AG09319 (cell line): Measurements from ENCODE around the gene PRELID2.
A peak's percentile ranks its signal among the peaks of the same experiment; 100 is the strongest.

Experiments used
- DNase-seq: peaks from one replicate; pipeline ENCODE4 v3.0.0-alpha.2; 2010; ENCODE audit warnings: low read depth; ENCODE audit errors: extremely low read depth
- TF ChIP-seq, protein P1 (sequence below): IDR thresholded peaks from 2 replicates; pipeline ENCODE4 v1.5.1; 2011; ENCODE audit warnings: low read depth, mild to moderate bottlenecking, inconsistent platforms, low read length, moderate library complexity

PRELID2 gene

DNA sequence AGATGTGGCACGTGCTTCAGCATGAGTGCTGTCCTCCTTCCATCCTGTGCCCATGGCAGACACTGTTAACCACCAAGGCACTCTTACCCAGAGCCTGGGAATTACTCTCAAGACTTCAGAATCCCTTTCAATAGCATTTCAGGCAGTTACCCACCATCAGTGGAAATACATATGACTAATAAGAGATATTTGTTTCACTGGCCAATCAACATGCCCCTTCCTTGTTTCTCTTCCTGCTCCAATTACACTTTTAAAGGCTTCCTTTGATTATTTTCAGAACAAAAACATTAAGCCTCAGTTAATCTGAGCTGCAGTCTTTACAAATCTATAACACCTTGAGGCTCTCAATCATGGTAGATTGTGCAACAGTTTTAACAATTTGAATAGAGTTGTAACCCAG is 70.8 kb downstream of the PRELID2 start:
- DNase-seq: no peak
- TF ChIP-seq, protein P1, sequence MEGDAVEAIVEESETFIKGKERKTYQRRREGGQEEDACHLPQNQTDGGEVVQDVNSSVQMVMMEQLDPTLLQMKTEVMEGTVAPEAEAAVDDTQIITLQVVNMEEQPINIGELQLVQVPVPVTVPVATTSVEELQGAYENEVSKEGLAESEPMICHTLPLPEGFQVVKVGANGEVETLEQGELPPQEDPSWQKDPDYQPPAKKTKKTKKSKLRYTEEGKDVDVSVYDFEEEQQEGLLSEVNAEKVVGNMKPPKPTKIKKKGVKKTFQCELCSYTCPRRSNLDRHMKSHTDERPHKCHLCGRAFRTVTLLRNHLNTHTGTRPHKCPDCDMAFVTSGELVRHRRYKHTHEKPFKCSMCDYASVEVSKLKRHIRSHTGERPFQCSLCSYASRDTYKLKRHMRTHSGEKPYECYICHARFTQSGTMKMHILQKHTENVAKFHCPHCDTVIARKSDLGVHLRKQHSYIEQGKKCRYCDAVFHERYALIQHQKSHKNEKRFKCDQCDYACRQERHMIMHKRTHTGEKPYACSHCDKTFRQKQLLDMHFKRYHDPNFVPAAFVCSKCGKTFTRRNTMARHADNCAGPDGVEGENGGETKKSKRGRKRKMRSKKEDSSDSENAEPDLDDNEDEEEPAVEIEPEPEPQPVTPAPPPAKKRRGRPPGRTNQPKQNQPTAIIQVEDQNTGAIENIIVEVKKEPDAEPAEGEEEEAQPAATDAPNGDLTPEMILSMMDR: no peak

DNA sequence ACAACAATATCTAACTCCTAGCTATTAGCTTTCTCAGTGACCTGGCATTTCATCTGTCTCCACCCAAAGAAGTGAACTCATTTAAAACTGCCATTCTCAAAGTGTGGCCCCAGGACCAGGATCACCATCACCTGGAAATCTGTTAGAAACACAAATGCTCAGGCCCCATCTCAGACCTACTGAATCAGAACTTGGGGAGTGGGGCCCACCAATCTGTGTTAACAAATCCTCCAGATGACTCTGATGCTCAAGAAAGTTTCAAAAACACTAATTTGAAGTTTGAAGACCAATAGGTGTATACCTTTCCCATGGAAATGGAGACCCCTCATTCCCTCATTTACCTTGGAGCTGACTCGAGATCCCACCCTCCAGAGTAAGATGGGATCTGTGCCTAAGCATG is 72.3 kb downstream of the PRELID2 start:
- DNase-seq: no peak
- TF ChIP-seq, protein P1: no peak

DNA sequence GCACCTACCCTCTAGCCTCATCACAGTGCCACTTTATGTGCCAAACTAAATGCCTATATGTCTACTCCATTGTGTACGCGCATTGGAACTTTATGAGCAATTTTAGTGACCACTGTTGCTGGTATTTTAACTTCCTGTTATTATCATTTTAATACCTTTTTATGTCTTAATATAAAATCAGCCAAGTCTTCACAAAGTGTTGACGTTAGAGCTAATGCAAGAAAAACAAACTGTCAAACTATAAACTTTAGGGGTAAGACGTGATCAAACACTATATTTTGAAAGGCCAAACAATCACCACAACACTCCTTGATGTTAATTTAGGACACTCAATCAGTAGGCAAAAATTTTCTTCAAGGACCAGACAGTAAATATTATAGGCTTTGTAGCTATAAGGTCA is 73.9 kb downstream of the PRELID2 start:
- DNase-seq: no peak
- TF ChIP-seq, protein P1: no peak

DNA sequence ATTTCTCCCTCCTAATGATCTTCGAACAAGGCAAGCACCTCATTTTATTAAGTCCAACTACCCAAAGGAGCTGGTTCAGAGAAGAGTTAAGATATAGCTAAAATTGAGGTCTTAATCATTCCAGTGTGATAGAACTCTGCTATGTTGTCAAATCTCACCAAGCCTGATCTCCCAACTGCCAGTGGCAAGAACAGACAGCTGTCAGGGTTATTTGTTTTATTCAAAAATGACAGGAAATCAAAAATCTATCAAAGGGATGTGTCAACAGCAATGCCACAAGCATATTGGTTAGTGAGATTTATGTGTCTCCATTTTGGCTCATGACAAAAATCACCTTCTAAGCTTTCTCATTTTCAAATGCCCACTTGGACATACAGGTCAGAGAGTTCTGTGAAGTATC is 74.5 kb downstream of the PRELID2 start:
- TF ChIP-seq, protein P1: no peak
- DNase-seq: no peak

DNA sequence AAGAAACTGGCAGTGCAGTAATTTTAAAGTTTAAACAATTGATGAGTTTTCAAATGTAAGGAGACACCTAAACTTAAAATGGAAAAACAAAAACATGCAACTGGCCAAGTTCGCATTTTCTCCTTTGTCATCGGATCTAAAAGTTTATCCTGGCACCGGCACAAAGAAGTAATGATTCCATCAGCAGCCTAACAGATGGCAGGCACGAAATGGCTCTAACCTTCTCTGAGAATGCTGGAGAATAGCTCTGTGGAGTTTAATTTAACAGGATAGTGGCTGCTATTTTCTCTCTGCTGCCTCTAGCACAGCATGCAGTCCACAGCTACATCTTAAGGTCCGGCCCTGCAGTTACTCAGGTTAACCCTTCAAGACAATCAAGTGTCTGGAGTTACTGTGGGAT is 82.2 kb downstream of the PRELID2 start:
- TF ChIP-seq, protein P1: no peak

DNA sequence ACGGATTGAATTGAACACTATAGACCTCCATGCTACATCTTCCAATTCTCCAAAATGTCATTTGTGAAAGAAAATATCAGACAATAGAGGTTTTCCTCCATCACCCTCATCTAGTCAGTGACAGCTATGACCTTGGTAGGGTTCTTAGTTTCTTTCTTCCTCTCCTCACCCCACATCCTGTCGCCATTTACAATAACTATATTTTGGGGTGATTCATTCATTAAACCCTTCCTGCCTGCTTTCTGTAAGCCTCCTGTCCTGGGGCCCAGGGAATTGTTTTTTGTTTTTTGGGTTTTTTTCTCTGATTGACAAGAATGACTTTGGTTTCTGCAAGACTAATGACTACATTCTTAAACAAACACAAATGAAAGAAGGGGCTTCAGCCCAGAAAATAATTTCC is 82.6 kb downstream of the PRELID2 start:
- TF ChIP-seq, protein P1: no peak
- no peak for DNase-seq

More for the DNA sequence above, 82.2 kb downstream of the PRELID2 start:
- peak; percentile 11 for DNase-seq

- TF ChIP-seq, protein P1: no peak
These were observed 84.9 kb downstream of the PRELID2 start for GRCh38 chr5:145750199-145750598.

More at GRCh38 chr5:145750199-145750598, 84.9 kb downstream of the PRELID2 start:
- peak; percentile 7 for DNase-seq
